SKM-1 treated with dmso at 0.1 percent for 144 hours (cell line): ENCODE data around the gene MYG1.

ENCODE experiments used
- DNase-seq: peaks from one replicate; lab custom pipeline; 2025; ENCODE audit not compliant: unreplicated experiment; lab: John Stamatoyannopoulos, UW

Gene MYG1

GRCh38 chr12:53299454-53300180 is at the start of gene MYG1:
TSS of gene MYG1 (plus strand) at chr12:53299695. CDS start at chr12:53299738, 43 bp downstream.
- DNase-seq: peak; percentile 63

GRCh38 chr12:53251477-53252348 is 47.8 kb upstream of the MYG1 start:
- DNase-seq: peak; percentile 25

GRCh38 chr12:53252349-53252916 is 47.1 kb upstream of the MYG1 start:
- DNase-seq: no peak

GRCh38 chr12:53253298-53253697 is 46.2 kb upstream of the MYG1 start:
- DNase-seq: no peak

GRCh38 chr12:53254816-53255545 is 44.5 kb upstream of the MYG1 start:
- DNase-seq: no peak

- peak; percentile 67 for DNase-seq
Measured at GRCh38 chr12:53255996-53256395, 43.5 kb upstream of the MYG1 start.

- DNase-seq: no peak
Measured at GRCh38 chr12:53258541-53259539, 40.7 kb upstream of the MYG1 start.

GRCh38 chr12:53259891-53260290 is 39.6 kb upstream of the MYG1 start:
- DNase-seq: no peak

GRCh38 chr12:53265783-53266182 is 33.7 kb upstream of the MYG1 start:
- no peak for DNase-seq

GRCh38 chr12:53267306-53267998 is 32.0 kb upstream of the MYG1 start:
- peak; percentile 14 for DNase-seq

GRCh38 chr12:53267999-53268629 is 31.4 kb upstream of the MYG1 start, which contains the start of gene ESPL1:
TSS of gene ESPL1 (plus strand) at chr12:53268299. CDS start at chr12:53268767, 468 bp downstream.
- peak; percentile 33 for DNase-seq

- DNase-seq: no peak
Measured at GRCh38 chr12:53268630-53269562, 30.6 kb upstream of the MYG1 start.

- DNase-seq: no peak
Measured at GRCh38 chr12:53274445-53274844, 25.1 kb upstream of the MYG1 start.

GRCh38 chr12:53276511-53276910 is 23.0 kb upstream of the MYG1 start:
- DNase-seq: no peak

- DNase-seq: no peak
Measured at GRCh38 chr12:53277981-53278380, 21.5 kb upstream of the MYG1 start.

GRCh38 chr12:53279283-53279869 is 20.1 kb upstream of the MYG1 start:
- no peak for DNase-seq

- DNase-seq: no peak
Measured at GRCh38 chr12:53279888-53280498, 19.5 kb upstream of the MYG1 start.
